H9 (cell line): ENCODE data around the gene PLD4. TPM values are rescaled to one million over a fixed set of nuclear protein-coding genes. Genes with fewer than 3 reads are reported as not detected.

Experiments used
- DNase-seq: peaks from one replicate; pipeline ENCODE4 v3.0.0-alpha.2; 2017
- H2AFZ ChIP-seq: one replicate; pipeline ENCODE4 v1.6.1; 2013; ENCODE audit warnings: mild to moderate bottlenecking, low read length, control low read depth, moderate library complexity
- H2AK5ac ChIP-seq: 2 replicates; pipeline ENCODE4 v1.6.1; 2013; ENCODE audit warnings: low read length, control low read depth, mixed read lengths; ENCODE audit not compliant: insufficient read length
- H2BK120ac ChIP-seq: one replicate; pipeline ENCODE4 v1.6.1; 2013; ENCODE audit warnings: low read depth, mild to moderate bottlenecking, low read length, control low read depth, inconsistent platforms; ENCODE audit not compliant: poor library complexity, severe bottlenecking
- H2BK12ac ChIP-seq: 2 replicates; pipeline ENCODE4 v1.6.1; 2013; ENCODE audit warnings: low read length, control low read depth, mixed read lengths, low read depth; ENCODE audit not compliant: insufficient read length
- H2BK15ac ChIP-seq: 2 replicates; pipeline ENCODE4 v1.6.1; 2013; ENCODE audit warnings: low read depth, low read length, control low read depth
- H2BK20ac ChIP-seq: one replicate; pipeline ENCODE4 v1.6.1; 2013; ENCODE audit warnings: low read depth, mild to moderate bottlenecking, low read length, control low read depth, inconsistent platforms; ENCODE audit not compliant: poor library complexity, severe bottlenecking
- H2BK5ac ChIP-seq: 2 replicates; pipeline ENCODE4 v1.6.1; 2013; ENCODE audit warnings: low read length, control low read depth, mixed read lengths; ENCODE audit not compliant: insufficient read length
- H3K14ac ChIP-seq: 2 replicates; pipeline ENCODE4 v1.6.1; 2013; ENCODE audit warnings: low read length, control low read depth; ENCODE audit not compliant: insufficient read depth
- H3K18ac ChIP-seq: 2 replicates; pipeline ENCODE4 v1.6.1; 2013; ENCODE audit warnings: low read depth, mild to moderate bottlenecking, mixed read lengths, low read length, control low read depth; ENCODE audit not compliant: insufficient read length
- H3K23ac ChIP-seq: 2 replicates; pipeline ENCODE4 v1.6.1; 2013; ENCODE audit warnings: low read length, control low read depth, mixed read lengths, low read depth; ENCODE audit not compliant: insufficient read length
- H3K23me2 ChIP-seq: 2 replicates; pipeline ENCODE4 v1.6.1; 2013; ENCODE audit warnings: low read depth, mild to moderate bottlenecking, mixed read lengths, low read length, control low read depth; ENCODE audit not compliant: insufficient read length, poor library complexity, severe bottlenecking
- H3K27ac ChIP-seq: 2 replicates; pipeline ENCODE4 v1.5.1; 2013; ENCODE audit warnings: low read length, control low read depth, mixed read lengths, low read depth; ENCODE audit not compliant: insufficient read length
- H3K27me3 ChIP-seq: 2 replicates; pipeline ENCODE4 v1.6.1; 2013; ENCODE audit warnings: low read length, control low read depth, inconsistent platforms; ENCODE audit not compliant: insufficient read depth
- H3K4ac ChIP-seq: 2 replicates; pipeline ENCODE4 v1.6.1; 2013; ENCODE audit warnings: low read depth, mild to moderate bottlenecking, control low read depth, inconsistent platforms, low read length, moderate library complexity
- H3K4me1 ChIP-seq: 2 replicates; pipeline ENCODE4 v1.6.1; 2013; ENCODE audit warnings: low read length, control low read depth, inconsistent platforms; ENCODE audit not compliant: insufficient read depth
- H3K4me2 ChIP-seq: 2 replicates; pipeline ENCODE4 v1.6.1; 2013; ENCODE audit warnings: low read length, control low read depth, mixed read lengths; ENCODE audit not compliant: insufficient read length, insufficient read depth
- H3K56ac ChIP-seq: 2 replicates; pipeline ENCODE4 v1.6.1; 2013; ENCODE audit warnings: low read depth, mild to moderate bottlenecking, mixed read lengths, low read length, control low read depth; ENCODE audit not compliant: insufficient read length
- H3K79me1 ChIP-seq: 2 replicates; pipeline ENCODE4 v1.6.1; 2013; ENCODE audit warnings: low read depth, mild to moderate bottlenecking, moderate library complexity, low read length, control low read depth, inconsistent platforms; ENCODE audit not compliant: insufficient read depth, poor library complexity, severe bottlenecking
- H3K79me2 ChIP-seq: 2 replicates; pipeline ENCODE4 v1.6.1; 2013; ENCODE audit warnings: low read length, control low read depth, inconsistent platforms; ENCODE audit not compliant: insufficient read depth
- H3K9ac ChIP-seq: 2 replicates; pipeline ENCODE4 v1.6.1; 2013; ENCODE audit warnings: low read length, control low read depth, mixed read lengths; ENCODE audit not compliant: insufficient read length; ENCODE audit errors: extremely low read depth
- H3K9me3 ChIP-seq: one replicate; pipeline ENCODE4 v1.6.1; 2013; ENCODE audit warnings: low read depth, low read length, inconsistent platforms; ENCODE audit not compliant: control insufficient read depth
- H3T11ph ChIP-seq: one replicate; pipeline ENCODE4 v1.6.1; 2013; ENCODE audit warnings: mild to moderate bottlenecking, low read length, control low read depth, inconsistent platforms
- H4K20me1 ChIP-seq: one replicate; pipeline ENCODE4 v1.6.1; 2013; ENCODE audit not compliant: control insufficient read depth, insufficient read length, insufficient read depth
- H4K5ac ChIP-seq: 2 replicates; pipeline ENCODE4 v1.6.1; 2013; ENCODE audit warnings: low read depth, mild to moderate bottlenecking, mixed read lengths, low read length, control low read depth; ENCODE audit not compliant: insufficient read length
- H4K8ac ChIP-seq: replicated peaks from 2 replicates; pipeline ENCODE4 v1.6.1; 2013; ENCODE audit warnings: low read length, control low read depth, mixed read lengths, low read depth; ENCODE audit not compliant: insufficient read length
- H4K91ac ChIP-seq: 2 replicates; pipeline ENCODE4 v1.6.1; 2013; ENCODE audit warnings: low read depth, mild to moderate bottlenecking, moderate library complexity, mixed read lengths, low read length, control low read depth; ENCODE audit not compliant: insufficient read length
- H3K27ac Mint-ChIP-seq, 3 experiments: 2 replicates in 2 of 3; 3 replicates in 1 of 3; pipeline ENCODE4 v1.8.0; 2020 to 2021; ENCODE audit warnings: mixed read lengths in 3 of 3, mild to moderate bottlenecking in 1 of 3, moderate library complexity in 1 of 3
- H3K27me3 Mint-ChIP-seq: 2 replicates; pipeline ENCODE4 v1.8.0; 2021; ENCODE audit warnings: low read depth, mild to moderate bottlenecking, moderate library complexity, mixed read lengths
- H3K36me3 Mint-ChIP-seq, 3 experiments: 2 replicates in 2 of 3; 3 replicates in 1 of 3; pipeline ENCODE4 v1.8.0; 2020 to 2021; ENCODE audit warnings: low read depth in 3 of 3, mixed read lengths in 3 of 3; ENCODE audit not compliant: insufficient read depth in 1 of 3
- H3K4me1 Mint-ChIP-seq, 2 experiments: 2 replicates each; pipeline ENCODE4 v1.8.0; 2020; ENCODE audit warnings: mixed read lengths in 2 of 2
- H3K4me3 Mint-ChIP-seq, 2 experiments: 2 replicates in 1 of 2; 3 replicates in 1 of 2; pipeline ENCODE4 v1.8.0; 2020 to 2021; ENCODE audit warnings: mild to moderate bottlenecking in 2 of 2, mixed read lengths in 2 of 2, moderate library complexity in 1 of 2
- H3K9me3 Mint-ChIP-seq, 2 experiments: 2 replicates in 1 of 2; 3 replicates in 1 of 2; pipeline ENCODE4 v1.8.0; 2020; ENCODE audit warnings: mild to moderate bottlenecking in 2 of 2, mixed read lengths in 2 of 2, moderate library complexity in 1 of 2
- WGBS: extraction: QIAGEN DNeasy Blood & Tissue Kit; methylation state at CpG from one replicate; pipeline ENCODE4 v1.1.7; 2013; ENCODE audit warnings: missing lambda C conversion rate, low lambda C conversion rate, mixed read lengths; ENCODE audit not compliant: insufficient read length; ENCODE audit errors: extremely low coverage; 5-methylcytosine and 5-hydroxymethylcytosine counted together
- total RNA-seq: library from RNA; stranded (reverse); gene quantifications from 2 replicates; pipeline ENCODE4 v1.2.1, GENCODE V29; 2021
- TF ChIP-seq, protein P1 (sequence below): fragments of 200-600 bp; sonication (generic); conservative IDR thresholded peaks from 3 replicates; pipeline ENCODE4 v1.8.0; 2021; ENCODE audit warnings: antibody characterized with exemption, mild to moderate bottlenecking

Gene PLD4
- total RNA-seq, 1 experiment from 2014 or later, result not detected

DNA sequence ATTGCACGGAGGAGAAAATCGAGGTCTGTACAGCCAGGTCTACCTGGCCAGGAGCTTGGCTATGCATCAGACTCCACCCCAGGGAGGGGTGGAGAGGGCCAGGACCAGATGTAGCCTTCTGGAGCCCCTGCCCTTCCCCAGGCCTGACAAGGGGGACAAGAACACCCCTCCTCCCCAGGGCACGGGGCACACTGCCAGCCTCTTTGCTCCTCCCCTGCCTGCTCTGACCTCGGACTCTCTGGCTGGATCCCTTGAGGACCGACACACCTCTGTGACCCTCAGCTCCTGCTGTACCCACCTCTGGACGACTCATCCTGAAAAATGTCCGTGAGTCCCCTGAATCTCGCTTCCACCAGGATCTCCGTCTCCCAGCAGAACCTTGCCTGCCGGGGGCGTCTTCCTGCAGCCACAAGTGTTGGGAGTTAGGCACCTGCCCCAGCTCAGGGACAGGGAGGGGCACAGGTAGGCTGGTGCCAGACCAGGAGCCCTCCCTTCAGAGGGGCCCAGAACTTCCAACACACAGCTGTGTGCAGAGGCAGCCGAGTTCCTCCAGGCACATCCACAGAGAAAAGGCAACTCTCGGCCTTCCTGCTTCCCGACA lies 31.7 kb downstream of the PLD4 start:
- no peak overlapping the region for H3K4me3 Mint-ChIP-seq
- DNase-seq, result no peak
- WGBS, result no CpG with 5 or more reads among the region's 14 CpGs

More for the DNA sequence above, 31.7 kb downstream of the PLD4 start:
- TF ChIP-seq, protein P1, sequence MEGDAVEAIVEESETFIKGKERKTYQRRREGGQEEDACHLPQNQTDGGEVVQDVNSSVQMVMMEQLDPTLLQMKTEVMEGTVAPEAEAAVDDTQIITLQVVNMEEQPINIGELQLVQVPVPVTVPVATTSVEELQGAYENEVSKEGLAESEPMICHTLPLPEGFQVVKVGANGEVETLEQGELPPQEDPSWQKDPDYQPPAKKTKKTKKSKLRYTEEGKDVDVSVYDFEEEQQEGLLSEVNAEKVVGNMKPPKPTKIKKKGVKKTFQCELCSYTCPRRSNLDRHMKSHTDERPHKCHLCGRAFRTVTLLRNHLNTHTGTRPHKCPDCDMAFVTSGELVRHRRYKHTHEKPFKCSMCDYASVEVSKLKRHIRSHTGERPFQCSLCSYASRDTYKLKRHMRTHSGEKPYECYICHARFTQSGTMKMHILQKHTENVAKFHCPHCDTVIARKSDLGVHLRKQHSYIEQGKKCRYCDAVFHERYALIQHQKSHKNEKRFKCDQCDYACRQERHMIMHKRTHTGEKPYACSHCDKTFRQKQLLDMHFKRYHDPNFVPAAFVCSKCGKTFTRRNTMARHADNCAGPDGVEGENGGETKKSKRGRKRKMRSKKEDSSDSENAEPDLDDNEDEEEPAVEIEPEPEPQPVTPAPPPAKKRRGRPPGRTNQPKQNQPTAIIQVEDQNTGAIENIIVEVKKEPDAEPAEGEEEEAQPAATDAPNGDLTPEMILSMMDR, result no peak
- Histone ChIP-seq H3K79me1 (no peaks in the 10 kb centered on the region), H3K9ac (no peak overlapping the region), H3K9me3 (no peaks in the 10 kb centered on the region), H2BK20ac (no peak overlapping the region), H4K20me1 (no peaks in the 10 kb centered on the region), H3K27me3 (no peaks in the 10 kb centered on the region), H4K91ac (no peak overlapping the region), H3K14ac (peak overlapping the region; percentile 44; the same call in 1 of the 2 replicates), H3K4me1 (no peaks in the 10 kb centered on the region), H3K4ac (no peak overlapping the region), H2BK5ac (no peak overlapping the region), H4K5ac (no peak overlapping the region), H3K23me2 (no peaks in the 10 kb centered on the region), H2BK12ac (no peak overlapping the region), H2BK120ac (no peak overlapping the region), H2AFZ (no peak overlapping the region), H3K56ac (no peak overlapping the region), H2BK15ac (no peak overlapping the region), H3K23ac (no peak overlapping the region), H3K27ac (no peak overlapping the region), H3K4me2 (no peak overlapping the region), H3K79me2 (no peaks in the 10 kb centered on the region), H4K8ac (no peak overlapping the region), H2AK5ac (no peak overlapping the region), H3T11ph (no peak overlapping the region), H3K18ac (no peak overlapping the region)
- H3K9me3 Mint-ChIP-seq, result peaks cover 0 to 8% of the 10 kb centered on the region in 2 experiments; a peak in 2 of 5 replicates
- no peak overlapping the region for H3K27ac Mint-ChIP-seq
- H3K4me1 Mint-ChIP-seq, result no peaks in the 10 kb centered on the region
- peaks cover 24% of the 10 kb centered on the region for H3K27me3 Mint-ChIP-seq
- no peaks in the 10 kb centered on the region; a peak in 1 of 7 replicates for H3K36me3 Mint-ChIP-seq
